Measurements from ENCODE around the gene ITIH4.

DNA sequence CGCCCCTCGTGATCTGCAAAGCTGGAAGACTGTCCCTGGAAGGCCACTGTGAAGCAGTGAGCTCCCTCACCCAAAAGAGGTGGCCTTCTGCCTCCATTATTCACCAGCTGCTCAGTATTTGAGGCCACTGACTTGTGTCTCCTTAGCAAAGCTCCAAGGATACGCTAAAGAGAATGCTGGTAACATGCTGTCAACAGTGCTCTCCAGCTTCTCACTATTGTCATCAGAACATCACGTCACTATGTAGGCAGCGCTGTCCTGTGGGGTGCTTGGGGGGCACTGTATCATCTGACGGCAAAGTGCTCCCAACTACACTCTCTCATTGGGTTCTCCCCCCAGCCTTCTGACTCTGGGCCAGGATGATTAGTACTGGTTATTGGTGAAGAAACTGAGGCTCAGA is 14.3 kb downstream of the ITIH4 start:
- TF ChIP-seq, protein P1, sequence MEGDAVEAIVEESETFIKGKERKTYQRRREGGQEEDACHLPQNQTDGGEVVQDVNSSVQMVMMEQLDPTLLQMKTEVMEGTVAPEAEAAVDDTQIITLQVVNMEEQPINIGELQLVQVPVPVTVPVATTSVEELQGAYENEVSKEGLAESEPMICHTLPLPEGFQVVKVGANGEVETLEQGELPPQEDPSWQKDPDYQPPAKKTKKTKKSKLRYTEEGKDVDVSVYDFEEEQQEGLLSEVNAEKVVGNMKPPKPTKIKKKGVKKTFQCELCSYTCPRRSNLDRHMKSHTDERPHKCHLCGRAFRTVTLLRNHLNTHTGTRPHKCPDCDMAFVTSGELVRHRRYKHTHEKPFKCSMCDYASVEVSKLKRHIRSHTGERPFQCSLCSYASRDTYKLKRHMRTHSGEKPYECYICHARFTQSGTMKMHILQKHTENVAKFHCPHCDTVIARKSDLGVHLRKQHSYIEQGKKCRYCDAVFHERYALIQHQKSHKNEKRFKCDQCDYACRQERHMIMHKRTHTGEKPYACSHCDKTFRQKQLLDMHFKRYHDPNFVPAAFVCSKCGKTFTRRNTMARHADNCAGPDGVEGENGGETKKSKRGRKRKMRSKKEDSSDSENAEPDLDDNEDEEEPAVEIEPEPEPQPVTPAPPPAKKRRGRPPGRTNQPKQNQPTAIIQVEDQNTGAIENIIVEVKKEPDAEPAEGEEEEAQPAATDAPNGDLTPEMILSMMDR (IDR thresholded peaks at IDR 0.05; ENCODE audit: low read depth, low read length, poor library complexity, severe bottlenecking), result no peak
- no peak for TF ChIP-seq EZH2phosphoT487 (IDR thresholded peaks at IDR 0.05; ENCODE audit: borderline replicate concordance, low read length)

Measured in DOHH2 (cell line).